HepG2 (cell line): ENCODE data around the gene HKDC1. TPM values are rescaled to one million over a fixed set of nuclear protein-coding genes. Genes with fewer than 3 reads are reported as not detected.
A peak's percentile ranks its signal among the peaks of the same experiment; 100 is the strongest.

Experiments
- DRAP1 ChIP-seq: IDR thresholded peaks from 2 replicates; pipeline ENCODE4 v1.6.1; 2016; ENCODE audit warnings: missing genetic modification reagents, missing compliant biosample characterization
- ELF3 ChIP-seq: IDR thresholded peaks from 2 replicates; pipeline ENCODE4 v1.6.1; 2016; ENCODE audit warnings: missing genetic modification reagents, missing compliant biosample characterization
- FOSL2 ChIP-seq: sonication (generic); formaldehyde crosslinking; IDR thresholded peaks from 2 replicates; pipeline ENCODE4 v1.4.0; 2020; ENCODE audit warnings: missing genetic modification reagents
- GATAD1 ChIP-seq: IDR thresholded peaks from 2 replicates; pipeline ENCODE4 v1.6.1; 2016; ENCODE audit warnings: missing genetic modification reagents, missing compliant biosample characterization
- GATAD2A ChIP-seq: IDR thresholded peaks from 2 replicates; pipeline ENCODE4 v1.6.1; 2016
- HHEX ChIP-seq: IDR thresholded peaks from 2 replicates; pipeline ENCODE4 v1.6.1; 2016; ENCODE audit warnings: control low read depth
- KDM3A ChIP-seq: IDR thresholded peaks from 2 replicates; pipeline ENCODE4 v1.6.1; 2018; ENCODE audit warnings: low read depth, missing compliant biosample characterization
- NCOR1 ChIP-seq: fragments of 200-600 bp; sonication (generic); IDR thresholded peaks from 2 replicates; pipeline ENCODE4 v1.7.0; 2017; ENCODE audit warnings: antibody characterized with exemption, low read length, borderline replicate concordance
- TBX3 ChIP-seq: fragments of 450-650 bp; IDR thresholded peaks from 2 replicates; pipeline ENCODE4 v1.6.1; 2017; ENCODE audit warnings: antibody characterized with exemption, mild to moderate bottlenecking, inconsistent platforms, borderline replicate concordance
- ZBTB8A ChIP-seq: sonication (generic); formaldehyde crosslinking; IDR thresholded peaks from 2 replicates; pipeline ENCODE4 v1.4.0; 2020; ENCODE audit warnings: mild to moderate bottlenecking, low read depth, missing genetic modification reagents, borderline replicate concordance
- ZFP90 ChIP-seq: sonication (generic); formaldehyde crosslinking; IDR thresholded peaks from 2 replicates; pipeline ENCODE4 v1.8.0; 2022; ENCODE audit warnings: missing genetic modification reagents, mild to moderate bottlenecking, inconsistent platforms, borderline replicate concordance
- ZNF143 ChIP-seq: sonication (generic); formaldehyde crosslinking; IDR thresholded peaks from 2 replicates; pipeline ENCODE4 v1.4.0; 2020; ENCODE audit warnings: missing genetic modification reagents
- ZNF441 ChIP-seq: sonication (generic); formaldehyde crosslinking; IDR thresholded peaks from 2 replicates; pipeline ENCODE4 v1.7.0; 2021; ENCODE audit warnings: missing genetic modification reagents, borderline replicate concordance
- ZNF547 ChIP-seq: sonication (generic); formaldehyde crosslinking; IDR thresholded peaks from 2 replicates; pipeline ENCODE4 v1.5.1; 2020; ENCODE audit warnings: mild to moderate bottlenecking, missing genetic modification reagents
- ZNF552 ChIP-seq: sonication (generic); formaldehyde crosslinking; IDR thresholded peaks from 2 replicates; pipeline ENCODE4 v1.9.0; 2022; ENCODE audit warnings: missing genetic modification reagents, mild to moderate bottlenecking, borderline replicate concordance
- polyA plus RNA-seq, 8 experiments: library from polyadenylated mRNA; depleted of rRNA in 3 of 8; stranded (reverse) in 7 of 8; unstranded in 1 of 8; fragments of >200 nt; fragmentation: Illumina TruSeq in 4 of 8; extraction: Trizol in 4 of 8; gene quantifications; 2 replicates each; pipeline versions ENCODE4 v1.2.1 to v1.2.3, GENCODE V29; 2011 to 2016; ENCODE audit warnings: low read depth in 4 of 8, missing spikeins in 1 of 8, mixed read lengths in 1 of 8; ENCODE audit not compliant: insufficient read depth in 1 of 8
- total RNA-seq, 5 experiments: library from RNA; depleted of rRNA; stranded (reverse); fragments of >200 nt; fragmentation: Illumina TruSeq; extraction: Trizol; gene quantifications; 2 replicates each; pipeline ENCODE4 v1.2.3, GENCODE V29; 2016; ENCODE audit warnings: low read depth in 1 of 5
- TF ChIP-seq, protein P1 (sequence below): sonication (generic); formaldehyde crosslinking; IDR thresholded peaks from 2 replicates; pipeline ENCODE4 v1.4.0; 2020; ENCODE audit warnings: missing genetic modification reagents
- TF ChIP-seq, protein P2 (sequence below): sonication (generic); formaldehyde crosslinking; IDR thresholded peaks from 2 replicates; pipeline ENCODE4 v1.5.0; 2020; ENCODE audit warnings: mild to moderate bottlenecking, missing genetic modification reagents

The HKDC1 gene
- total and polyA plus RNA-seq, 2 of the 13 experiments (the other 11 are each of a cell fraction or from before 2014, with no cell fraction given) = 8.1 to 12.4 TPM

DNA sequence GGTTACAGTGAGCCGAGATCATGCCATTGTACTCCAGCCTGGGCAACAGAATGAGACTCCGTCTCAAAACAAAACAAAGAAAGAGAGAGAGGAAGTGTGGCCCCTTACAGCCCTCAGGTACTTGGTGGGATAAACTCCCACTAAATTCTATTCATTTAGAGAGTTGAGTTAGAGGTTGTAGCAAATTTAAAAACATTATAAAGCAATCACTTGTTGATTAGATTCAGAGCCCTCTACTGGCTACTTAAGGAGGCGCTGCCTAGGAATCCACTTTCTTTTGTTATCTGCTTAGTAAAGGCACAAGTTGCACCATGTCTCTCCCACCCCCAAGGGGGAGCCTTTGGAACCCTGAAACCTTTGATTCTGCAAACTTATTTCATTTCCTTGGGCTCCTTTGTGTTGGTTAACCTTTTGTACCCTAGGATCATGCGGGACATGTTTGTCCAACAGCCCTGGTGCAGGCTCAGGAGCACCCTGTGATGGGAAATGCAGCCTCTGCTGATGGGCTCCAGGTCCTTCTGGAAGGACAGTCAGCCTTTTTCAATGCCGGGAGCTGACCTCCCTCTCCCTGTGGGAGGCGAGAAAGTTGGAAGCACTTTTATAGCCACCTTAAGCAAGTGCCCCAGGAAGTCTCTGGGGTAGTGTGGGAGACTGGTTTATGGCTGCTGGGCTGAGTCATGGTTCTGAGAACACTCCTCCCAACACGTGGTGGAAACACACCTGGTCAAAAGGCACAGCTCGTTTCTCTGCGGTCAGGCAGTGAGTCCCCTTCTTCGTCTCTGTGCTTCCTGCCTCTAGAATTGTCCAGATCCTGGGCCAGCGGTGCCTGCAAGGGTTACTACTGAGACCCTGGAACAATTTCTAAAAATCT is 2.3 kb downstream of the HKDC1 start (continued):
- TF ChIP-seq, protein P1, sequence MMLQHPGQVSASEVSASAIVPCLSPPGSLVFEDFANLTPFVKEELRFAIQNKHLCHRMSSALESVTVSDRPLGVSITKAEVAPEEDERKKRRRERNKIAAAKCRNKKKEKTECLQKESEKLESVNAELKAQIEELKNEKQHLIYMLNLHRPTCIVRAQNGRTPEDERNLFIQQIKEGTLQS = no peak
- no peak for TF ChIP-seq ZNF143 (CRISPR knock-in tag)
- TF ChIP-seq HHEX (CRISPR knock-in tag) = no peak
- TF ChIP-seq ELF3 = 0 out of 2 replicates have a peak, but pooled peaks have one; percentile 14
- no peak for TF ChIP-seq ZFP90
- peak; percentile 21; the same call in 1 of the 2 replicates for TF ChIP-seq ZNF441
- TF ChIP-seq ZBTB8A (CRISPR knock-in tag) = no peak
- TF ChIP-seq, protein P2, sequence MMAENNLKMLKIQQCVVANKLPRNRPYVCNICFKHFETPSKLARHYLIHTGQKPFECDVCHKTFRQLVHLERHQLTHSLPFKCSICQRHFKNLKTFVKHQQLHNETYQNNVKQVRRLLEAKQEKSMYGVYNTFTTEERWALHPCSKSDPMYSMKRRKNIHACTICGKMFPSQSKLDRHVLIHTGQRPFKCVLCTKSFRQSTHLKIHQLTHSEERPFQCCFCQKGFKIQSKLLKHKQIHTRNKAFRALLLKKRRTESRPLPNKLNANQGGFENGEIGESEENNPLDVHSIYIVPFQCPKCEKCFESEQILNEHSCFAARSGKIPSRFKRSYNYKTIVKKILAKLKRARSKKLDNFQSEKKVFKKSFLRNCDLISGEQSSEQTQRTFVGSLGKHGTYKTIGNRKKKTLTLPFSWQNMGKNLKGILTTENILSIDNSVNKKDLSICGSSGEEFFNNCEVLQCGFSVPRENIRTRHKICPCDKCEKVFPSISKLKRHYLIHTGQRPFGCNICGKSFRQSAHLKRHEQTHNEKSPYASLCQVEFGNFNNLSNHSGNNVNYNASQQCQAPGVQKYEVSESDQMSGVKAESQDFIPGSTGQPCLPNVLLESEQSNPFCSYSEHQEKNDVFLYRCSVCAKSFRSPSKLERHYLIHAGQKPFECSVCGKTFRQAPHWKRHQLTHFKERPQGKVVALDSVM = no peak
- TF ChIP-seq ZNF552 (CRISPR knock-in tag) = no peak
- no peak; the same call in 1 of the 2 replicates for TF ChIP-seq GATAD2A (CRISPR knock-in tag)
- no peak for TF ChIP-seq DRAP1
- no peak for TF ChIP-seq TBX3
- TF ChIP-seq GATAD1 (CRISPR knock-in tag) = 0 out of 2 replicates have a peak, but pooled peaks have one; percentile 12
- 0 out of 2 replicates have a peak, but pooled peaks have one; percentile 13 for TF ChIP-seq ZNF547
- TF ChIP-seq FOSL2 = peak; percentile 85
- TF ChIP-seq NCOR1 = 0 out of 2 replicates have a peak, but pooled peaks have one; percentile 21
- TF ChIP-seq KDM3A (CRISPR knock-in tag) = no peak
- TF ChIP-seq, all 625 proteins: peak for 65
